Lung (tissue), 12 donors: ENCODE measurements around the gene RNF14. TPM values are rescaled to one million over a fixed set of nuclear protein-coding genes. Genes with fewer than 3 reads are reported as not detected.

Experiments used
- ATAC-seq: fragments of 200-7000 bp; cut with Tn5 transposase; one replicate; pipeline ENCODE4 v1.9.1; 2020; ENCODE audit warnings: moderate number of reproducible peaks; ENCODE audit not compliant: insufficient read depth, low FRiP score
- DNase-seq, 3 donors: peaks; one replicate each; pipeline ENCODE4 v3.0.0-alpha.2; 2013 to 2017
- H3K27ac ChIP-seq, 2 donors: one replicate each; pipeline ENCODE4 v1.5.1; 2013; ENCODE audit warnings: mild to moderate bottlenecking in 2 of 2, moderate library complexity in 2 of 2, control low read depth in 1 of 2, inconsistent platforms in 1 of 2, low read depth in 1 of 2, low read length in 1 of 2
- H3K27me3 ChIP-seq, 3 donors: one replicate each; pipeline ENCODE4 v1.5.1; 2013; ENCODE audit warnings: low read length in 2 of 3; ENCODE audit not compliant: control insufficient read depth in 3 of 3, insufficient read depth in 3 of 3
- H3K36me3 ChIP-seq, 4 donors: one replicate each; pipeline ENCODE4 v1.5.1; 2013; ENCODE audit warnings: low read length in 4 of 4, mild to moderate bottlenecking in 1 of 4, moderate library complexity in 1 of 4; ENCODE audit not compliant: control insufficient read depth in 4 of 4, insufficient read depth in 4 of 4
- H3K4me1 ChIP-seq, 5 donors: one replicate each; pipeline ENCODE4 v1.5.1; 2013; ENCODE audit warnings: low read length in 5 of 5, mild to moderate bottlenecking in 2 of 5, moderate library complexity in 1 of 5; ENCODE audit not compliant: control insufficient read depth in 5 of 5, insufficient read depth in 5 of 5
- H3K4me3 ChIP-seq: one replicate; pipeline ENCODE4 v1.5.1; 2013; ENCODE audit warnings: mild to moderate bottlenecking, control low read depth, moderate library complexity
- H3K9ac ChIP-seq, 2 donors: one replicate each; pipeline ENCODE4 v1.5.1; 2013; ENCODE audit warnings: low read length in 2 of 2, control low read depth in 1 of 2; ENCODE audit not compliant: insufficient read depth in 1 of 2
- H3K9me3 ChIP-seq, 4 donors: one replicate each; pipeline ENCODE4 v1.5.1; 2013; ENCODE audit warnings: low read length in 3 of 4, mild to moderate bottlenecking in 1 of 4, moderate library complexity in 1 of 4; ENCODE audit not compliant: control insufficient read depth in 4 of 4, insufficient read depth in 3 of 4
- CTCF ChIP-seq: IDR thresholded peaks from 2 replicates; pipeline ENCODE4 v1.5.1; 2012; ENCODE audit warnings: mild to moderate bottlenecking; ENCODE audit errors: control extremely low read depth, extremely low read depth
- WGBS, 2 donors: extraction: QIAGEN DNeasy Blood & Tissue Kit; methylation state at CpG; one replicate each; pipeline ENCODE4 v1.1.7; 2013; 5-methylcytosine and 5-hydroxymethylcytosine counted together
- polyA plus RNA-seq, 2 donors: library from polyadenylated mRNA; stranded (reverse); fragments of 200-250 nt; gene quantifications; one replicate each; pipeline ENCODE4 v1.2.1, GENCODE V29; 2013
- total RNA-seq, 2 donors: library from RNA; depleted of rRNA in 1 of 2; stranded (reverse); fragments of >200 nt in 1 of 2; gene quantifications; one replicate each; pipeline ENCODE4 v1.2.1, GENCODE V29; 2014 to 2021
- donor health status: control.
- donor health status: control.
- donor health status: Bipolar disorder and iron deficiency.
- donor health status: healthy.
- donor health status: DM: yes; HTN: yes; CAD: no.

RNF14 gene
- total and polyA plus RNA-seq, 4 donors = 16.8 to 66.0 (median 45.1) TPM

- H3K36me3 ChIP-seq = peaks cover 0 to 4% (median 0%) of the 10 kb centered on the region in 4 donors
- H3K27me3 ChIP-seq = no peaks in the 10 kb centered on the region
- WGBS, 2 donors = 13 to 16% methylated on average over 18 of the region's 18 CpGs
- peak overlapping the region; percentile 14 to 52 for H3K9ac ChIP-seq
- H3K9me3 ChIP-seq = no peaks in the 10 kb centered on the region
- H3K4me1 ChIP-seq = peaks cover 0 to 10% (median 5%) of the 10 kb centered on the region in 5 donors
- H3K4me3 ChIP-seq = peak overlapping the region; percentile 68
- peak overlapping the region; percentile 54 to 82 for H3K27ac ChIP-seq
- no peak for ATAC-seq
- DNase-seq = peak; percentile 25 to 29 (median 29)
- TF ChIP-seq CTCF = no peak
These were observed 43.4 kb downstream of the RNF14 start for GRCh38 chr5:142012186-142012785.

- Histone ChIP-seq H3K27ac (peak within 1 kb of the TSS; percentile 82 to 93), H3K4me3 (peak within 1 kb of the TSS; percentile 68), H3K27me3 (no peaks in the 10 kb centered on the region), H3K9ac (peak within 1 kb of the TSS; percentile 63 to 91), H3K36me3 (peaks cover 0 to 4% (median 0%) of the 10 kb centered on the region in 4 donors), H3K9me3 (no peaks in the 10 kb centered on the region), H3K4me1 (peaks cover 0 to 10% (median 5%) of the 10 kb centered on the region in 5 donors)
- ATAC-seq = peak; percentile 86
- DNase-seq = peak; percentile 71 to 89 (median 76)
- TF ChIP-seq CTCF = no peak
- 1 to 3% methylated on average over 46 to 58 of the region's 58 CpGs for WGBS, 2 donors
These were observed 44.0 kb downstream of the RNF14 start, which contains the start of gene GNPDA1 for GRCh38 chr5:142012792-142013388. TSS of gene GNPDA1 (minus strand) at chr5:142013027. CDS start at chr5:142012035, 992 bp downstream.

GRCh38 chr5:142013734-142014521, 45.0 kb downstream of the RNF14 start:
- no peak for TF ChIP-seq CTCF
- no peak for ATAC-seq
- Histone ChIP-seq H3K36me3 (no peaks in the 10 kb centered on the region), H3K4me3 (no peak overlapping the region), H3K9me3 (no peaks in the 10 kb centered on the region), H3K27ac (no peak overlapping the region), H3K9ac (peak overlapping the region in 1 of 2 donors; percentile 91), H3K27me3 (no peaks in the 10 kb centered on the region), H3K4me1 (peaks cover 0 to 10% (median 5%) of the 10 kb centered on the region in 5 donors)
- 85 to 91% methylated on average over 16 of the region's 16 CpGs for WGBS, 2 donors
- DNase-seq = peak in 1 of 3 donors; percentile 20
